RWPE1 (cell line): ENCODE data around the gene AP3B2.
"Not testable (repeated sequence)": the region's sequence is repeated elsewhere in the genome, so short reads cannot be mapped to it uniquely, and the experiment has no call there.

Source experiments
- CTCF ChIA-PET: fragments of 350-600 bp; sonication (Branson Sonifier 250); formaldehyde crosslinking; extraction: SDS; loops from one replicate; lab custom pipeline; 2021; lab: Yijun Ruan, JAX
- POLR2A ChIA-PET: fragments of 400-600 bp; formaldehyde crosslinking; extraction: SDS; loops from one replicate; lab custom pipeline; 2020; ENCODE audit warnings: antibody characterized with exemption; ENCODE audit not compliant: low non-redundant PET; lab: Yijun Ruan, JAX
- DNase-seq: peaks from one replicate; pipeline ENCODE4 v3.0.0; 2012; ENCODE audit warnings: low spot score
- H3K27ac ChIP-seq: fragments of 450-650 bp; 2 replicates; pipeline ENCODE4 v1.5.1; 2017
- CTCF ChIP-seq: fragments of 450-650 bp; conservative IDR thresholded peaks from 2 replicates; pipeline ENCODE4 v1.5.1; 2017; ENCODE audit warnings: low read depth, mild to moderate bottlenecking

AP3B2 gene

GRCh38 chr15:82648257-82649103 is 61.2 kb downstream of the AP3B2 start:
- DNase-seq, result no peak
- CTCF ChIA-PET, result no interaction called here
- POLR2A ChIA-PET, result no interaction called here
- TF ChIP-seq CTCF, result no peak
- no peak overlapping the region for H3K27ac ChIP-seq

GRCh38 chr15:82647835-82648256 is 61.8 kb downstream of the AP3B2 start:
- H3K27ac ChIP-seq, result no peak overlapping the region
- ChIA-PET POLR2A (interaction anchor here (0.5 kb wide), 1 partner anchor 107 kb away, joined by 3 read pairs; no protein-coding TSS in a partner anchor), CTCF (interaction anchor here (0.6 kb wide), 1 partner anchor 810 kb away, joined by 3 read pairs; no protein-coding TSS in a partner anchor)
- no peak for DNase-seq
- TF ChIP-seq CTCF, result no peak

- CTCF ChIA-PET, result interaction anchor here (0.6 kb wide), 1 partner anchor 811 kb away, joined by 3 read pairs; no protein-coding TSS in a partner anchor
- peak; percentile 46 for DNase-seq
- no peak within 1 kb of the TSS for H3K27ac ChIP-seq
- POLR2A ChIA-PET, result interaction anchor here (0.5 kb wide), 1 partner anchor 107 kb away, joined by 3 read pairs; no protein-coding TSS in a partner anchor
- peak; percentile 18; the same call in 1 of the 2 replicates for TF ChIP-seq CTCF
Observed at GRCh38 chr15:82647045-82647834, 62.4 kb downstream of the AP3B2 start, which contains the start of gene CPEB1. CPEB1 (minus strand) TSS chr15:82647363; CDS start chr15:82628459, 18,904 bp downstream.

GRCh38 chr15:82646250-82647044 is 63.2 kb downstream of the AP3B2 start:
- H3K27ac ChIP-seq, result no peak overlapping the region
- no peak for TF ChIP-seq CTCF
- POLR2A ChIA-PET, result no interaction called here
- CTCF ChIA-PET, result no interaction called here
- no peak for DNase-seq

GRCh38 chr15:82644967-82645852 is 64.5 kb downstream of the AP3B2 start:
- POLR2A ChIA-PET, H3K27ac ChIP-seq, DNase-seq: not testable (repeated sequence)
- CTCF ChIA-PET, result interaction anchor here (0.6 kb wide), 2 partner anchors 19 to 22 kb away, joined by 3 to 4 read pairs; no protein-coding TSS in a partner anchor
